SK-N-DZ (cell line): ENCODE measurements around the gene XPNPEP3.

Experiments
- small RNA-seq, 2 experiments: library from RNA; depleted of rRNA; stranded (forward); fragments of <200 nt; gene quantifications; one replicate each; pipeline ENCODE3, GENCODE V24; 2014

Gene XPNPEP3

Small RNAs within 50 kb of the gene (small RNA-seq; reads per million reads assigned to genes)
- gene MIR4766: 0.03 to 0.09 reads per million in 2 experiments
- 0 reads per million in 2 experiments for gene RF00017
- 0 reads per million in 2 experiments for gene RNU6-379P
